Measurements from ENCODE around the gene ACOT6.
A peak's percentile ranks its signal among the peaks of the same experiment; 100 is the strongest.
"Not testable (repeated sequence)": the region's sequence is repeated elsewhere in the genome, so short reads cannot be mapped to it uniquely, and the experiment has no call there.

ACOT6 gene

GRCh38 chr14:73612339-73613045 is at the start of gene ACOT6:
Gene ACOT6 (plus strand): TSS chr14:73612517. CDS start chr14:73612572, 55 bp downstream.
- DNase-seq = peak; percentile 23

- not testable (repeated sequence) for DNase-seq
Measured at GRCh38 chr14:73562696-73563095, 49.6 kb upstream of the ACOT6 start.

GRCh38 chr14:73566431-73566830 is 45.9 kb upstream of the ACOT6 start:
- not testable (repeated sequence) for DNase-seq

GRCh38 chr14:73566935-73567334 is 45.4 kb upstream of the ACOT6 start:
- not testable (repeated sequence) for DNase-seq

GRCh38 chr14:73567358-73567757 is 45.0 kb upstream of the ACOT6 start:
- DNase-seq = no peak

- no peak for DNase-seq
Measured at GRCh38 chr14:73567951-73568885, 44.1 kb upstream of the ACOT6 start.

GRCh38 chr14:73568886-73569184 is 43.5 kb upstream of the ACOT6 start:
- not testable (repeated sequence) for DNase-seq

GRCh38 chr14:73569185-73569958 is 42.9 kb upstream of the ACOT6 start, which contains the start of gene ACOT2:
Gene ACOT2 (plus strand): TSS chr14:73569213. CDS start chr14:73569241, 28 bp downstream.
- peak; percentile 71 for DNase-seq

GRCh38 chr14:73570913-73571312 is 41.4 kb upstream of the ACOT6 start:
- DNase-seq = not testable (repeated sequence)

- not testable (repeated sequence) for DNase-seq
Measured at GRCh38 chr14:73573034-73573433, 39.3 kb upstream of the ACOT6 start.

- not testable (repeated sequence) for DNase-seq
Measured at GRCh38 chr14:73573740-73574139, 38.6 kb upstream of the ACOT6 start.

GRCh38 chr14:73574251-73574650 is 38.1 kb upstream of the ACOT6 start:
- DNase-seq = not testable (repeated sequence)

- no peak for DNase-seq
Measured at GRCh38 chr14:73576391-73576790, 35.9 kb upstream of the ACOT6 start.

GRCh38 chr14:73577214-73577613 is 35.1 kb upstream of the ACOT6 start:
- not testable (repeated sequence) for DNase-seq

- DNase-seq = not testable (repeated sequence)
Measured at GRCh38 chr14:73582102-73582979, 30.0 kb upstream of the ACOT6 start.

- no peak for DNase-seq
Measured at GRCh38 chr14:73588695-73589094, 23.6 kb upstream of the ACOT6 start.

GRCh38 chr14:73589116-73589515 is 23.2 kb upstream of the ACOT6 start:
- DNase-seq = no peak

GRCh38 chr14:73590673-73591004 is 21.7 kb upstream of the ACOT6 start:
- DNase-seq = not testable (repeated sequence)

- DNase-seq = no peak
Measured at GRCh38 chr14:73591690-73592449, 20.4 kb upstream of the ACOT6 start, which contains the start of gene ACOT4. Gene ACOT4 (plus strand): TSS chr14:73591873. CDS start chr14:73591960, 87 bp downstream.

GRCh38 chr14:73594491-73594890 is 17.8 kb upstream of the ACOT6 start:
- no peak for DNase-seq

GRCh38 chr14:73599499-73599898 is 12.8 kb upstream of the ACOT6 start:
- no peak for DNase-seq
